HuH-7 (cell line): ENCODE measurements around the gene B3GALT2.
"Not testable (repeated sequence)": the region's sequence is repeated elsewhere in the genome, so short reads cannot be mapped to it uniquely, and the experiment has no call there.

Source experiments
- DNase-seq: peaks from one replicate; pipeline ENCODE4 v3.0.0; 2011; ENCODE audit warnings: low spot score

The B3GALT2 gene

DNA sequence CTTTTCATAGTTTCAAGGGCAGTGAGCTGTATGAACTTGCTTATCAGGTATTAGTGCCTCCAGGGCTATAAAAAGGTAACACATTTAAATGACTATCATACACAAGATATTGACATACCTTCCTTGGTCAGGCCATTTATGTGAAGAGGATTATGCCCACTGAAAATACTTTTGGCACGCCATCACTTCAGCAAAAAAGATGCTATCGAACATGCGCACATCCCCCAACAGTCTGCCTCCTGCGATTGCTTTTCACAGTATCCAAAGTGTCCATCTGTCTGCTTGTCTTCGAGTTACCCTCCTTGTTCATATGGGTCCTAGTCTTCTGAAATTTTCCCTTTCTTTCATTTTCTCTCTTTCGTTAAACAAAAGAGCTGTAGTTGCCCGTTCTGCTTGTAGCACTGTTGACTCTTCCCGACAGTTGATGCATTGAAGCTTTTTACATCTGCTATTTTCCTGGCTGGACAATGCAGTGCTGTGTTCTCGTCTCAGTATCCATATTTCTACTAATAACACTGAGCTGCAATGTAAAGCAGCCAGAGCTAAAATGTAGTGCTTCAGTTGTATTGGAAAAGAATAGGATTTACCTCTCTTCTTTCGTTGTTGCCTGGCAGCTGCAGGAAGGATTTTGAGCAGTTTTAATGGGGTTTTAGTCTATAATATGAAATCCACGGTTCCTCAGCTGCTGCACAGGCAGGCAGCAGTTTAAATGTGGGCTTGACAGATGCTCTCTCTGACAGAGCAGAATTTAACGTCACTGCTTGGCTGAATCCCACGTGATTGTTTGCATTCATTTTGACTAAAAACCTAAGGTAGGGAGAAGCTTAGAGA is at the start of gene B3GALT2:
TSS of gene B3GALT2 (minus strand) at position 713 of the 831 bp plus-strand sequence. CDS start 5,051 bp downstream, outside the sequence.
- no peak for DNase-seq

- DNase-seq: no peak
These were observed 48.1 kb upstream of the B3GALT2 start for GRCh38 chr1:193234530-193234929.

DNA sequence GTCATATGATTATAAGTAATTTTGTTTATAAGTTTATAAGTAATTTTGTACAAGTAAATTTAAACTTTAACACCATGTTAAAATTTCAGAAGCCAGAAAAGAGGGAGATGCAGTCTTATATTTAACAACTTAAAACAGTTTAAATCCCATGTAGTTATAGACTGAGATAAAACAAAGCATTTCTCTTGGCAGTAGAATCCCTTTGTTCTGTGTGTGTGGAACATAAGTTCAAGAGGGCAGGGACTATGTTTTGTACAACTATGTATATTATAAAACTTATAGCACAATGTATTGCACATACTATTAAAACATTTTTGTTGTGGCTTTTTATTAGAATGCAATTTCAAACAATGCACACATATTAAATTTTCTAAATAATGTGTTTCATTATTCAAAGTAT is 44.7 kb upstream of the B3GALT2 start:
- not testable (repeated sequence) for DNase-seq

DNA sequence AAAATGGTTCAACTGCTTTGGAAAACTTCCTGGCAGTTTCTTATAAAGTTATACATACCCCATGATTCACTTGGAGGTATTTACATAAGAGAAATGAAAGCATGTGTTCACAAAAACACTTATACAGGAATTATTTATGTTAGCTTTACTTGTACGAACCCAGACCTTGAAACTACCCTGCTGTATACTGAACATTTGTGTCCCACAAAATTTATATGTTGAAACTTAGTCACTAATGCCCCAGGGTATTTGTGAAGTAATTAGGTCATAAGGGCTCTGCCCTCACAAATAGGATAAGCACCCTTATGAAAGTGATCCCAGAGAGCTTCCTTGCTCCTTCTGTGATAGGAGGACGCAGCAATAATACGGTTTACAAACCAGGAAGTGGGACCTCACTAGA is 42.7 kb upstream of the B3GALT2 start:
- DNase-seq: no peak

- no peak for DNase-seq
These were observed 35.7 kb upstream of the B3GALT2 start for GRCh38 chr1:193222056-193222615.

DNA sequence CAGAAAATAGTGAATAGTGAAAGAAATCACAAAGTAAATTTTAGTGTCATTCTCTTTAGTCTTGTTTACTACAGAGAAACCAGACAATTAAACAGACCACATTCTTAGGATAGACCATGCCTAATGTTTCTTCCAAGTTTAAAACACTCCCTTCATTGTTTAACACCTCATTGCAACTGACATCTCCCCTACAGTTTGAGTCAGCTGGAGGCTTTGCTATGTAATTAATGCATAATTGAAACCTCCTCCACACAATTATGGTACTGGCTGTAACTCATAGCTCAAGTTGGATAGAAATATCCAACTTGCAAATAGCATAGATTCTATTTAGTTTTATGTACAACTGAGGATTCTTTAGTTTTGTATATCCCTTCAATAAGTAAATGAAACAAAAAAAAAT is 35.2 kb upstream of the B3GALT2 start:
- no peak for DNase-seq

DNA sequence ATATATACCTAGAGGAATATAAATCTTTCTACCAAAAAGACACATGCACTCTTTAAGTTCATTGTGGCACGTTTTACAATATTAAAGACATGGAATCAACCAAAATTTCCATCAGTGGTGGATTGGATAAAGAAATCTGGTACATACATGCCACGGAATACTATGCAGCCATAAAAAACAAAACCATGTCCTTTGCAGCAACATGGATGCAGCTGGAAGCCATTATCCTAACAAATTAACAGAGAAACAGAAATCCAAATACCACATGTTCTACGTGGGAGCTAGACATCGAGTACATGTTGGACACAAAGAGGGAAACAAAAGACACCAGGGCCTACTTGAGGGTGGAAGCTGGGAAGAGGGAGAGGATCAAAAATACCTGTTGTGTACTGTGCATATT is 33.0 kb upstream of the B3GALT2 start:
- no peak for DNase-seq

- DNase-seq: no peak
These were observed 30.5 kb upstream of the B3GALT2 start for GRCh38 chr1:193216920-193217319.

DNA sequence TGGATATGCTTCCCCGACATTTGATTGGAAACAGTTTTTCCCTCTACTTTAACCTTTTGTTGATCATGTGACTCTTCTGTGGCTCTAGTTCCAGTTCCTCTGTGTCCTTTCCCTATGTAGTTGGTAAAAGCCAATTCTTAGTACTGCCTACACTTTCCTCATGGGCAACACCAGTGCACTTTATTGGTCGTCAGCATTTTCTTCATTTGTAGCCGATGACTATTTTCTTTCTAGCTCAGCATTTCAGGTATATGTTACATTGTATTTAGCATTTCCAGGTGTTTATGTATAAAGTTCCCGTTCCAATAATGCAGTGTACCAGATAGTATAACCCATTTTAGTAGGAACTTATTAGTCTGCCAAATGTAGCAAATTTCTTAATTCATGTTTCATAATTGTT is 27.6 kb upstream of the B3GALT2 start:
- no peak for DNase-seq

GRCh38 chr1:193212637-193213036 is 26.2 kb upstream of the B3GALT2 start:
- DNase-seq: no peak

DNA sequence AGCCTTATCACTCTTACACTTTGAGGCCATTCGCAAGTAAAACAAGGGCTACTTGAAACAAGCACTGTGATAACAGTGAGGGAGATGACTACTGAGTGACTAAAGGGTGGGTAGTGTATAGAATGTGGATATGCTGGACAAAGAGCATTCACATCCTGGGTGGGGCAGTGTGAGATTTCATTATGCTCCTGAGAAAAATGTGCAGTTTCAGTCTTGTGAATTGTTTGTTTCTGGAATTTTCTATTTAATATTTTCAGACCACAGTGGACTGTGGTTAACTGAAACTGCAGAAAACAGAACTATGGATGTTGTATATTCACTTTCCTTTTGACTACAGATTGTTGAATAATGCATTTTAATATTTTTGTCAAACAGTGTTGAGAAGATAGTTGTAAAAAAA is 25.1 kb upstream of the B3GALT2 start:
- no peak for DNase-seq

- no peak for DNase-seq
These were observed 24.6 kb upstream of the B3GALT2 start for GRCh38 chr1:193210996-193211395.

DNA sequence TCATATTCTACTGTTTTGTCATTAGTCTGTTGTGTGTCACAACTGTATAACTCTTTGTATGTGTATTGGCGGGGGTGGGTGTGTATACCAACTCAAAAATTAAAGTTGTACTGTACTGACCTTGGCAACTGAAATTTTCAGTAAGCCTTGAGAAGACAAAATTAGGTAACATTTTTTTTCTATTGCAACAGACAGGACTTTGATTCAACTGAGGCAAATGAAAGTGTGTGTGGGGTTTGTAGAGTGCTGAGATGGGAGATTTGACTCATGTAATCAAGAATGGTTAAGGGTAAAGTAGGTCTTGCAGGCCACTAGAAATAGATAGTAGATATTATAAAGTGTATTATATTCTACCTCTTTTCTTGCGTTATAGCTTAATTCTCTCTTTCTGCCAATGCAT is 14.6 kb upstream of the B3GALT2 start:
- no peak for DNase-seq

DNA sequence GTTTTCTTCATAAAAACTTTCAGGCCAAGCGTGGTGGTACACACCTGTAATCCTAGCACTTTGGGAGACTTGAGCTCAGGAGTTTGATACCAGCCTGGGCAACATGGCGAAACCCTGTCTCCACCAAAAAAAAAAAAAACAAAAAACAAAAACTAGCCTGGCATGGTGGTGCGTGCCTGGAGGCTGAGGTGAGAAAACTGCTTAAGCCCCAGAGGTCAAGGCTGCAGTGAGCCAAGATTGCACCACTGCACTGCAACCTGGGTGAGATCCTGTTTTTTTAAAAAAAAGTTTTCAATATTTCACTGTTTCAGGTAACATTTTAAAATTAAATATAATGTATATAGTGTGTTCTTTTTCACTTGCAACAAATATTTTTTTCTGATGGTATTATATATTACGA is 13.5 kb upstream of the B3GALT2 start:
- DNase-seq: no peak

GRCh38 chr1:193192586-193192985 is 6.2 kb upstream of the B3GALT2 start:
- no peak for DNase-seq

GRCh38 chr1:193190096-193190744 is 3.8 kb upstream of the B3GALT2 start:
- DNase-seq: no peak

DNA sequence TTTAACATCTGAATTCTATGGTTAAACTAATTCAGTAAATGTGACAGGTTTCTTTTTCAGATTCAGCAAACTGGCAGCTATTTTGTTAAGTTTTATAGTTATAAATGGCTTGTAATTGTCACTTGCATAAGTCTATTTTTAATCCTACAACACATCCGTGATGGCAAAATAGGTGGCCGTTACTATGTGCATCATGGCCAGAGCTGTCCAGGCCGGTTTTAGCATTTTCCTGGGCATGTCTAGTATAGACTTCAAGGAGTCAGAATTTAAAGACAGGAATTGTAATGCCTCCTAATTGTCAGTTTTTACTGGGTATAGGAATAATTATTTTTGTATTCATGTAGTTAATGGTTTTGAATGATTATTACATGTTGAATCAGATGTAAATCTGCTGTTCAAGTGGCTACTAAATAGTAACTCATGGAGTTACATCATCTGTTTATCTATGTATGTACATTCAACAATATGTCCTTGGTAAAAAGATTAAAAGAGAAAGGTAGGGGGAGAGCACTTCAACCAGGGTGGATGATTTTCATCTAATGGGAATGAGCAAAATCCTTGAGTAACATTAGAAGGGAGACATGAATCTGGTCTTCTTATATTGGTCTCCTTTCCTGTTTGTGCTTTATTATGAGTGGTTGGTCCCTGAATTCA is 3.2 kb upstream of the B3GALT2 start:
- no peak for DNase-seq

DNA sequence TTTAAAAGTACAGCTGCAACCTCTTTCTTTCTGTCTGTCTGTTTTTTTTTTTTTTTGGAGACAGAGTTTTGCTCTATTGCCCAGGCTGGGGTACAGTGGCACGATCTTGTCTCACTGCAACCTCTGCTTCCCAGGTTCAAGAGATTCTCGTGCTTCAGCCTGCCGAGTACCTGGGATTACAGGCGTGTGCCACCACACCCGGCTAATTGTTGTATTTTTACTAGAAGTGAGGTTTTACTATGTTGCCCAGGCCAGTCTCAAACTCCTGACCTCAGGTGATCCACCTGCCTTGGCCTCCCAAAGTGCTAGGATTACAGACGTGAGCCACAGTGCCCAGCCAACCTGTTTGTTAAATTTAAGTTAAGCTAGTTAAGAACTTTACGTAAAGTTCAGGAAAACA is 2.5 kb upstream of the B3GALT2 start:
- not testable (repeated sequence) for DNase-seq

GRCh38 chr1:193187114-193187513 is 701 bp upstream of the B3GALT2 start:
- DNase-seq: no peak

GRCh38 chr1:193185211-193185610 is 1.2 kb downstream of the B3GALT2 start:
- DNase-seq: no peak

- DNase-seq: no peak
These were observed 1.6 kb downstream of the B3GALT2 start for GRCh38 chr1:193184776-193185175.

DNA sequence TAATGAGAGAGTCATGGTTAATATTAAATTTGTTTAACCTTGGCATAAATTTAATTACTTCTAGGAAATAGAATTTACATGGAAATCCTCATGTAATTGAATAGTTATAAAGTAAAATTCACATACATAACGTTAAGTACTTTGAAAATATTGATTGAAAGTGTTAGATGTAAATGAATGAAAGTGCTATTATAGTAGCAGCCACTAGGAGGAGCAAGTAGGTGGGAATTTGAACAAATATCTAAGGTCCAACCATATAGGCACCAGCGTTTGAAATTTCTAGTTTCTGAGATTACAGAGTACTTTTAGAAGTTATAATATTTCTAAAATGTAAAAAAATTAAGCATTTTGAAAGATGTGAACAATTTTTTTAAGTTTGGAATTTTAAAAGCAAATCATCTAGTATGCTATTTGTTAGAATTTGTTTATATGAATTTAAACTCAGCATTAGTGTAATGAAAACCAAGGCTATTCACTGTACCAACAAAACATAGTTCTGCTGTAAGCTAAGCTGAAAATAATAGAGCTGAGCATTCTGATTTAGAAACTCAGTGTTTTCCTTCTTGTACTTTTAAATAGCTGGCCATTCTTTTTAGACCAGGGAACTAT is 3.3 kb downstream of the B3GALT2 start:
- DNase-seq: peak; percentile 5
